ENCODE measurements around the gene PDE6A.

The PDE6A gene

DNA sequence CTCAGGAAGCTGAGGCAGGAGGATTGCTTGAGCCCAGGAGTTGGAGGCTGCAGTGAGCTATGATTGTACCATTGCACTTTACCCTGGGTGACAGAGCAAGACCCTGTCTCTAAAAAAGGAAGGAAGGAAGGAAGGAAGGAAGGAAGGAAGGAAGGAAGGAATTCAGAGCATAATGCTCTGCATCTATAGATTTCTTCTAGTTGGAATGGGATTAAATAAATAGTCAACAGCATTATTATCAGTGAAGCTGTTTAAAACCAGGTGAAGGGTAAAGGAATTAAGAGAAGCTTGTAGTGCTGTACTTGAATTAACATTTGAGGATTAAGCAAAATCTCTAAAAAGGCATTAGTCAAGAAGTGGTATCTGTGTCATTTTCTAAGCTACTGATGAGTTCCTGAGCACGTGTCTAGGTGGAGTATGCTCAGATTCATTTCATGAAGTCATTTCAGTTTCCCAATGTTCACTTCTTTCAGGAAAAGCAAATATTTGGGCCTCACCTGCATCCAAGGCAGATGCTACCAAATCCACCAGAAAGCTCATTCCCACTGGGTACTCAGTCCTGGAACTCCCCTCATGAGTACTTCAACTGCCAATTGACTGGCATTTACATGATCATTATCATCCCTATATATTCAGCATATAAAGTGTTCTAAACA is 8.4 kb downstream of the PDE6A start:
- DNase-seq (ENCODE audit: low read depth): no peak
- TF ChIP-seq, protein P1, sequence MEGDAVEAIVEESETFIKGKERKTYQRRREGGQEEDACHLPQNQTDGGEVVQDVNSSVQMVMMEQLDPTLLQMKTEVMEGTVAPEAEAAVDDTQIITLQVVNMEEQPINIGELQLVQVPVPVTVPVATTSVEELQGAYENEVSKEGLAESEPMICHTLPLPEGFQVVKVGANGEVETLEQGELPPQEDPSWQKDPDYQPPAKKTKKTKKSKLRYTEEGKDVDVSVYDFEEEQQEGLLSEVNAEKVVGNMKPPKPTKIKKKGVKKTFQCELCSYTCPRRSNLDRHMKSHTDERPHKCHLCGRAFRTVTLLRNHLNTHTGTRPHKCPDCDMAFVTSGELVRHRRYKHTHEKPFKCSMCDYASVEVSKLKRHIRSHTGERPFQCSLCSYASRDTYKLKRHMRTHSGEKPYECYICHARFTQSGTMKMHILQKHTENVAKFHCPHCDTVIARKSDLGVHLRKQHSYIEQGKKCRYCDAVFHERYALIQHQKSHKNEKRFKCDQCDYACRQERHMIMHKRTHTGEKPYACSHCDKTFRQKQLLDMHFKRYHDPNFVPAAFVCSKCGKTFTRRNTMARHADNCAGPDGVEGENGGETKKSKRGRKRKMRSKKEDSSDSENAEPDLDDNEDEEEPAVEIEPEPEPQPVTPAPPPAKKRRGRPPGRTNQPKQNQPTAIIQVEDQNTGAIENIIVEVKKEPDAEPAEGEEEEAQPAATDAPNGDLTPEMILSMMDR (conservative IDR thresholded peaks at IDR 0.05; ENCODE audit: low read depth, low read length): no peak
- no peak overlapping the region for H3K4me3 ChIP-seq (ENCODE audit: low read length)

DNA sequence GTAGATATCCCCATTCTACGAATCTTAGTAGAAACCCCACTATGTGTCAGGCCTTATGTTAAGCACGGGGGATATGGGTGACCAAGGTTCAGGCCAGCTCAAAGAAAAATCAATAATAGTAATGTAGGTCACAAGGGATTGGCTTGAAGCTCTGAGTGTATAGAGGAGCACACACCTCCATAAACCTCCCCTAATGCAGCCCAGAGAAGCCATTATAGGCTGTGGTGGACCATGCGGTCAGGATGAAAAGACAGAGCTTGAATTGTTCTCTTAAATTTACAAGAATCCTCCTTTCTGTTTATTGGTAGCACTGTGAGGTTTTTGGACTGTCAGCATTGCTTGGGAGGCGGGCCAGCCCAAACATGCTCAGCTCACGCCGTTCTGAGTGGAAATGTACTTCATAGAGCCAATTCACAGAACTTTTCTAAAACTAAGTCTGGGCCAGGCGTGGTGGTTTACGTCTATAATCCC is 9.1 kb downstream of the PDE6A start:
- TF ChIP-seq, protein P1 (conservative IDR thresholded peaks at IDR 0.05; ENCODE audit: low read depth, low read length): no peak
- H3K4me3 ChIP-seq (ENCODE audit: low read length): no peak overlapping the region
- no peak for DNase-seq (ENCODE audit: low read depth)

DNA sequence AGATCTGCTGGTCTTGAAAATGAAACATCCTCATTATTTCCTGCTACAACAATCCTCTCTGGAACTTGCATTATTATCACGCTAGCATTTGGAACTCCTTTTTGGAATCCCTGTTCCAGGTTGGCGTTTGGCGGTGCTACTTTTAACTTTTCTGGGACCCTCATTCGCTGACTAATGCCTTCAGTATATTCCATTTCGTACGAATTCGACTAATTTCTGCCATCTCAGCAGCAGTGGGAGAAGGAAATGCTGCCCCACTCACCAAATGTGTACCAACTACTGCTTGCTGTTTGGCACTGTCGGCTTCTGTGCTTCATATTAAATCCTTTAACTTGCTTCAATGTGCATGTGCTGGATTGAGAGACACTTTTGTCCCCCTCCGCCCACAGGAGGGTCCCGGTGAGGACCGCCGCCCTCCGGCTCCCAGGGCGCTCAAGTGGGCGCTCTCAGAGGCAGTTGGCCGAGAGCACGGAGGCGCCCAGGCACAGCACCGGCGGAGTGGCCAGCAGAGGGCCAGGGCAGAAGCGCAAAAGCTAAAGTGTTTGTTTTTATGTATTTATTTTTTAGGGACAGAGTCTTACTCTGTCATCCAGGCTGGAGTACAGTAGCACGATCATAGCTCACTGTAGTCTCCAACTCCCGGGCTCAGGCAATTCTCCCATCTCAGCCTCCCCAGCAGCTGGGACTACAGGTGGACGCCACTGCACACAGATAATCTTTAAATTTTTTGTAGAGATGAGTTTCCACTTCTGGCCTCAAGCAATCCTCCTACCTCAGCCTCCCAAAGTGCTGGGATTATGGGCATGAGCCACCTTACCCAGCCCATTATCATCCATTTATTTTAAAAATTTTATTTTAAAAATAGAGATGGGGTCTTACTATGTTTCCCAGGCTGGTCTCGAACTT is 11.9 kb downstream of the PDE6A start:
- TF ChIP-seq, protein P1 (conservative IDR thresholded peaks at IDR 0.05; ENCODE audit: low read depth, low read length): peak; percentile 48
- no peak overlapping the region for H3K4me3 ChIP-seq (ENCODE audit: low read length)
- no peak for DNase-seq (ENCODE audit: low read depth)

DNA sequence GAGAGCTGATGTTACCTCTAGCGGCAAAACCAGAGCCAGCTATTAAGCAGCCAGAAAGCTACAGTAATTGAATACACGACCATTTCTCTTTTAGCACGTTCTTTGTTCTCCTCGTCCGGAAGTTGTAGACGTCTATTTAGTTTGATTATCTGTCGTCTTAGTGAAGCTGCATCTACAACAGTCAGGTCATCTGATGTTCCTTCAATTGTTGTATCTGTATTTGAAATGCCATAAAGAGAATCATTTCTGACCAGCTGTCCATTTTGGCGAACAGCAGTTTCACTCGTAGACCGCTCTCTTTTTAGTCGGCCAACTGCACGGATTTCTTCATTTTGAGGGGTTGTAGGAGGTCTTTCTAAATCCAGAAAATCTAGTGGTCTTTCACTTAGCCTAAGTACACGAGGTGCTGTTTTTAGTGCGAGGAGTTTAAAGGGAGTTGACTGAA is 12.6 kb downstream of the PDE6A start:
- DNase-seq (ENCODE audit: low read depth): no peak
- TF ChIP-seq, protein P1 (conservative IDR thresholded peaks at IDR 0.05; ENCODE audit: low read depth, low read length): no peak
- H3K4me3 ChIP-seq (ENCODE audit: low read length): no peak overlapping the region

DNA sequence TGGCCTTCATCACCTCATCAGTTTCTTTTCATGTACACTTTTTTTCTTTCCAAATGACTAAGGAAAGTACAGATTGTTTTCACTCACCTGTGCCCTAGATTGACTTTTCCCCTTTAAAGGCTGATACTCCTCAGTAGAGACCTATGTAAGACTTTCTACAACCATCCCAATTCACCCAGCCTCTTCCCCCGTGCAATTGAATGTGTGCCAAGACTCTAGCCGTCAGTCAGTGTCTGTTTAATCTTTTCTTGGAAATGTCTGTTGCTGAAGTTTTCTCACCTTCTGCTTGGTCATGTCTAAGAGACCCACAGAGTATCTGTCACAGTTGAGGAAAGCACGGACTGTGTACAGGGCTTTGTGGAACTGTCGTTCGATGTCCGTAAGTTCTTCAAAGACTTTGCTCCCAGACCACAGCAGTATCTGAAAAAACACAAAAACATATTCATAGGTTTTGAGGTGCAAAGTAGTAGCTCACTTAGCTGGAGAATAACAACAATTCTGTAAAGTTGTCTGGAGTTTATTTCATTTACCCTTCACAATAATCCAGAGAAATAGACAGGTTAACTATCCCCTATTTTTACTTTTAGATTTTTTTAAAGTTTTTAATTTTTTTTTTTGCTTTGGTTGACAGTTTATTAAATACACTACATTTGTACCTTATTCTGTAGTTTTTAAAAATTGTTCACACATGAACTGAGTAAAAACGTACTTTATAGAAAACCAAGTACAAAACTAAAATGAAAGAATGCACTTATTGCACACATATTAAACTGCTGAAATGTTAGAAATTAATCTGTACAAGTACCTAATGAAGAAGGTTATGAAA is 13.6 kb downstream of the PDE6A start:
- TF ChIP-seq, protein P1 (conservative IDR thresholded peaks at IDR 0.05; ENCODE audit: low read depth, low read length): no peak
- no peak overlapping the region for H3K4me3 ChIP-seq (ENCODE audit: low read length)
- DNase-seq (ENCODE audit: low read depth): no peak

DNA sequence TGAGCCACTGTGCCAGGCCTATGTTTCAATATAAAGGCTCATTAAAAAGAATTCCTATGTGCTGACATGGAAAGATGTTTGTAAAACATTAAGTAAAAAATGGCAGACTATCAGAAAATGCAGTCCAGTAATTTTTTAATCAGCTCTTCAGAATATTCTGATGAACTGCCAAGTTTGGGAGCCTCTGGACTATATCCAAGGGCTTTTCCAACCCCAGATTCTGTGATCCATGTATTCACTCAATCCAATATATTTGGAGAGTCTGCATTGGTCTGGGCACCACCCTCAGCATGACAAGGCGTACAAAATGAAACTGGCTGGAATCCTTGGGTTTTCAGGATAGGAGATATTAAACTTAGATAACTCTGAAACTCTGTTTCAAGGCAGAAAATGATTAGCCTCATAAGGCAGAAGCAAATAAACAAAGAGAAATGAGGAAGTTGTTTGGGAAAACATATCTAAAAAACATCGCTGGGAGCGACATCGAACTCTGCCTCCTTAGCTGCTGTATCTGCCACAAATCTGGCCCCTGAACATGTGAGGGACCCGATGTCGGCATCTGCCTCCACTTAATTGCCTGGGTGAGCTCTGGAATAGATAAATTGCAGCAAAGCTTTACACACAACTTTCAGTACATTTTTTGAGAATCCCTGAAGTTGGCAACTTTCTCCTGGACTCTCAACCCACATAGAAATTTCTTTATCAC is 14.4 kb downstream of the PDE6A start:
- no peak overlapping the region for H3K4me3 ChIP-seq (ENCODE audit: low read length)
- TF ChIP-seq, protein P1 (conservative IDR thresholded peaks at IDR 0.05; ENCODE audit: low read depth, low read length): no peak
- DNase-seq (ENCODE audit: low read depth): no peak

Data from retinal pigment epithelial cell (primary cell).